GM12865 (cell line): ENCODE data around the gene GPC6.

Experiments used
- DNase-seq: peaks from one replicate; pipeline ENCODE4 v3.0.0; 2010; ENCODE audit warnings: low read depth
- H3K4me3 ChIP-seq: 2 replicates; pipeline ENCODE4 v1.5.1; 2011; ENCODE audit warnings: mild to moderate bottlenecking, low read depth, low read length, control low read depth
- TF ChIP-seq, protein P1 (sequence below): IDR thresholded peaks from 2 replicates; pipeline ENCODE4 v1.5.1; 2011; ENCODE audit warnings: low read length, control low read depth, low read depth, inconsistent platforms; ENCODE audit not compliant: insufficient read depth; ENCODE audit errors: missing control alignments

The GPC6 gene

DNA sequence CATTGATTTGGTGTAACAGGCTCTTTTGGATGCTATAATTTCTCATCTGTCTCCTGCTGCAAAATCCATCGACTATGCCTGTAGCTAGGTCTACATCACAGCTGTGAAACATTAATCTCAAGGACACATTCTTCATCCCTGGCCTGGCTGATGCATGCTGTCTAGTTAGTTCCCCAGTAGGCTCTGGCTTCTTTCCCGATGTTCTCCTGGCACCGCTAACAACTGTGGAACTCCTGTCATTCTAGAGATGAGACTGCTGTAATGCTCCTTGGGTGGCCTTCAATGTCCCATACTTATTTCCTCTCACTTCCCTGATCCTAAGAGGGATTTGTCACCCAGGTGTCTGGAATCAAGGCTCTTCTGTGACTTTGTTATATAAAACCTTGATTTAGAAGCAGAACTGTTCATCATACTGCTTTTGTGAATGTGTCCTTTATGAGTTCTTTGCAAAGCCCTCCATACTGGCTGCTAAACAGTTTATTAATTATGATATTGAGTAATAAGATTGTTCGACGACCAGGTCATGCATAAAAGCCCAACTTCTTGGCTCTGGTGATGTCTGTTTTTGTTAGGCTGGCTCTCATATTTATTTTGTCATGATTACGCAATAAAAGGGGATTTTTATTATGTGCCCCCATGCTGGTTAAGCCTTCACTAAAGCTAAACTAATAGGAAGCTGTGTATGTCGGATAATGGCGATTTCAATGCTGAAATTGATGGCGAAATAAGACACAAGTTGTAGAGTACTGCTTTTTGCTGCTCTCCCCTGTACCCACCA lies 1025.4 kb downstream of the GPC6 start:
- TF ChIP-seq, protein P1, sequence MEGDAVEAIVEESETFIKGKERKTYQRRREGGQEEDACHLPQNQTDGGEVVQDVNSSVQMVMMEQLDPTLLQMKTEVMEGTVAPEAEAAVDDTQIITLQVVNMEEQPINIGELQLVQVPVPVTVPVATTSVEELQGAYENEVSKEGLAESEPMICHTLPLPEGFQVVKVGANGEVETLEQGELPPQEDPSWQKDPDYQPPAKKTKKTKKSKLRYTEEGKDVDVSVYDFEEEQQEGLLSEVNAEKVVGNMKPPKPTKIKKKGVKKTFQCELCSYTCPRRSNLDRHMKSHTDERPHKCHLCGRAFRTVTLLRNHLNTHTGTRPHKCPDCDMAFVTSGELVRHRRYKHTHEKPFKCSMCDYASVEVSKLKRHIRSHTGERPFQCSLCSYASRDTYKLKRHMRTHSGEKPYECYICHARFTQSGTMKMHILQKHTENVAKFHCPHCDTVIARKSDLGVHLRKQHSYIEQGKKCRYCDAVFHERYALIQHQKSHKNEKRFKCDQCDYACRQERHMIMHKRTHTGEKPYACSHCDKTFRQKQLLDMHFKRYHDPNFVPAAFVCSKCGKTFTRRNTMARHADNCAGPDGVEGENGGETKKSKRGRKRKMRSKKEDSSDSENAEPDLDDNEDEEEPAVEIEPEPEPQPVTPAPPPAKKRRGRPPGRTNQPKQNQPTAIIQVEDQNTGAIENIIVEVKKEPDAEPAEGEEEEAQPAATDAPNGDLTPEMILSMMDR: no peak
- no peak for DNase-seq
- H3K4me3 ChIP-seq: no peak overlapping the region

DNA sequence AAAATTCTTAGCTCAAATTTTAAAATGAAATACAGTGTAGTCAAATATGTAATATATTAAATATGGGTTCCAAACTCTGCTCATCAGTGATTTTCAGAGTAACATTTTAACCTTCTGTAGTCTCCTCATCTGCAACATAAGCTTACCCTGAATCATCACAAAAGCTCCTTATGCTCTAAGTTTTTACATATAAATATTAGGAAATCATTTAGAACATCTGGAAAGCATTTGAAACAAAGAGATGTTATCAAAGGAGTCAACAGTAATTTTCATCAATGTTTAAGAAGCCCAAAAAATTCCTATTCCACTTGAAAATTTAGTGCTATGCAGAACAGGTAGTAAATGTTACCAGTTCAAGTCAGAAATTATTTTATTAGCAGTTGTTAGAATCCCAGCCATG lies 1028.1 kb downstream of the GPC6 start:
- TF ChIP-seq, protein P1: no peak
- no peak for DNase-seq

GRCh38 chr13:94256721-94257120 lies 1030.1 kb downstream of the GPC6 start:
- DNase-seq: no peak
- H3K4me3 ChIP-seq: no peak overlapping the region
- TF ChIP-seq, protein P1: no peak

More for the DNA sequence above, 1028.1 kb downstream of the GPC6 start:
- H3K4me3 ChIP-seq: no peak overlapping the region

- H3K4me3 ChIP-seq: no peak overlapping the region
- TF ChIP-seq, protein P1: no peak
- DNase-seq: no peak
Measured at GRCh38 chr13:94259984-94260383, 1033.4 kb downstream of the GPC6 start.

DNA sequence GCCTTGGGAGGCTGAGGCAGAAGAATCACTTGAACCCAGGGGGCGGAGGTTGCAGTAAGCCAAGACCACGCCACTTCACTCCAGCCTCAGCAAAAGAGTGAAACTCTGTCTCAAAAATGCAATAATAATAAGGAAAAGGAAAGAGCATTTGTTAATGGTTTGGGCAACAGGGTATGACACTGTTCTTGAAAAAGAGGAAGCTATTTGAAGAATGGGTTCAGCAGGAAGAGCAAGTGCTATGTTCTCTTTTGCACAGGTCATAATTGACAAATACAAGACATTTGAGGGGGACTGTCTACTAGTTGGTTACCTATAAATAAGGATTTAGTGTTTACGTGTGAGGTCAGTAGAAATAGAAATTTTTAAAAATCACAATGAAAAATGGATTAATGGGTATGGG lies 1034.6 kb downstream of the GPC6 start:
- TF ChIP-seq, protein P1: no peak
- H3K4me3 ChIP-seq: no peak overlapping the region
- DNase-seq: no peak

- H3K4me3 ChIP-seq: no peak overlapping the region
- DNase-seq: no peak
- TF ChIP-seq, protein P1: no peak
Measured at GRCh38 chr13:94263038-94263437, 1036.4 kb downstream of the GPC6 start.
